Ovary (tissue), 9 donors: ENCODE data around the gene DNAJC16. TPM values are rescaled to one million over a fixed set of nuclear protein-coding genes. Genes with fewer than 3 reads are reported as not detected.

ENCODE experiments used
- DNase-seq, 5 donors: peaks; one replicate each; pipeline ENCODE4 v3.0.0-alpha.2; 2019 to 2020
- H3K27ac ChIP-seq, 2 donors: fragments of 200-600 bp; one replicate each; pipeline versions ENCODE4 v1.5.1 to v1.8.0; 2019 to 2022
- H3K27me3 ChIP-seq: fragments of 200-600 bp; one replicate; pipeline ENCODE4 v1.8.0; 2022
- H3K36me3 ChIP-seq: fragments of 200-600 bp; sonication (generic); one replicate; pipeline ENCODE4 v1.5.1; 2019
- H3K4me1 ChIP-seq: one replicate; pipeline ENCODE4 v1.8.1; 2013; ENCODE audit warnings: mild to moderate bottlenecking, moderate library complexity; ENCODE audit not compliant: insufficient read depth
- H3K4me3 ChIP-seq: fragments of 200-600 bp; sonication (generic); one replicate; pipeline ENCODE4 v1.5.1; 2017
- H3K9me3 ChIP-seq, 2 donors: fragments of 200-600 bp in 1 of 2; sonication (generic) in 1 of 2; one replicate each; pipeline versions ENCODE4 v1.5.1 to v1.8.1; 2013 to 2019; ENCODE audit warnings: mild to moderate bottlenecking in 1 of 2, moderate library complexity in 1 of 2
- CTCF ChIP-seq, 3 donors: fragments of 450-650 bp in 2 of 3; fragments of 200-600 bp in 1 of 3; IDR thresholded peaks; one replicate each; pipeline versions ENCODE4 v1.5.1 to v1.8.0; 2016 to 2022; ENCODE audit warnings: antibody characterized with exemption in 3 of 3, mild to moderate bottlenecking in 1 of 3
- EP300 ChIP-seq: sonication (generic); formaldehyde crosslinking; IDR thresholded peaks from one replicate; pipeline ENCODE4 v1.6.1; 2017; ENCODE audit warnings: antibody characterized with exemption
- POLR2A ChIP-seq: fragments of 450-650 bp; IDR thresholded peaks from one replicate; pipeline ENCODE4 v1.6.1; 2017; ENCODE audit warnings: antibody characterized with exemption, mild to moderate bottlenecking, moderate library complexity
- WGBS, 3 donors: extraction: QIAGEN DNeasy Blood & Tissue Kit in 1 of 3; methylation state at CpG; one replicate each; pipeline versions ENCODE4 v1.1.5 to v1.1.7; 2013 to 2017; 5-methylcytosine and 5-hydroxymethylcytosine counted together
- intact Hi-C, 4 donors: fragments of 100-400 bp; cut with DNase I; formaldehyde crosslinking; loops; one replicate each; pipeline versions ENCODE4 v1.11.0 to v1.15.1; 2022 to 2023
- polyA plus RNA-seq, 2 donors: library from polyadenylated mRNA; stranded (reverse); fragments of 200-250 nt in 1 of 2; fragments of 350-450 nt in 1 of 2; fragmentation: Illumina TruSeq in 1 of 2; extraction: RNeasy Lipid Tissue Mini Kit (QIAGEN cat#74804) in 1 of 2; gene quantifications; one replicate each; pipeline ENCODE4 v1.2.3, GENCODE V29; 2013 to 2014
- total RNA-seq, 7 donors: library from RNA; depleted of rRNA in 2 of 7; stranded (reverse); fragments of >200 nt in 2 of 7; fragmentation: NEBNext Ultra II Directional in 3 of 7; extraction: Animal tissue kit (Norgen Biotek cat#: 25700) in 3 of 7; gene quantifications; one replicate each; pipeline versions ENCODE4 v1.1.0 to v1.2.4, GENCODE V29; 2016 to 2023
- donor health status: DM: no; HTN: no; CAD: no; lungs with moderate emphysema.
- donor health status: DM: no; HTN: no; CAD: no.
- donor health status: Bipolar disorder and iron deficiency.
- donor health status: DM: yes; HTN: yes; CAD: no.
- donor health status: DM: no; HTN: no; CAD: no.
- donor health status: DM: yes; HTN: yes; CAD: no.

The DNAJC16 gene
- total and polyA plus RNA-seq, 9 donors, result 4.7 to 33.3 (median 17.6) TPM

- peak in 4 of 5 donors; percentile 21 to 48 (median 44) for DNase-seq
- Histone ChIP-seq H3K36me3 (no peaks in the 10 kb centered on the region), H3K27ac (peak overlapping the region in 1 of 2 donors; percentile 97), H3K9me3 (no peaks in the 10 kb centered on the region), H3K27me3 (no peaks in the 10 kb centered on the region), H3K4me3 (no peak overlapping the region), H3K4me1 (peaks cover 4% of the 10 kb centered on the region)
- no peak for TF ChIP-seq CTCF (IDR thresholded peaks at IDR 0.05)
- no peak for TF ChIP-seq EP300
- TF ChIP-seq POLR2A, result no peak
- intact Hi-C loops, result loop anchor here in 1 of 4 donors (5.0 kb wide), 1 partner anchor 655 kb away; no protein-coding TSS in a partner anchor
- WGBS, 3 donors, result 95 to 99% (median 96%) methylated on average over 4 of the region's 4 CpGs
These were observed 4.1 kb upstream of the DNAJC16 start for GRCh38 chr1:15522551-15522950.

GRCh38 chr1:15523104-15524020 is 3.3 kb upstream of the DNAJC16 start:
- H3K4me1 ChIP-seq, result peaks cover 4% of the 10 kb centered on the region
- H3K27me3 ChIP-seq, result no peaks in the 10 kb centered on the region
- DNase-seq, result peak in 4 of 5 donors; percentile 41 to 49 (median 43)
- no peak for TF ChIP-seq EP300
- intact Hi-C loops, result loop anchor here in 1 of 4 donors (5.0 kb wide), 1 partner anchor 654 kb away; no protein-coding TSS in a partner anchor
- H3K4me3 ChIP-seq, result peak overlapping the region; percentile 77
- WGBS, 3 donors, result 38 to 47% (median 42%) methylated on average over 15 to 18 of the region's 18 CpGs
- H3K36me3 ChIP-seq, result no peaks in the 10 kb centered on the region
- H3K9me3 ChIP-seq, result no peaks in the 10 kb centered on the region
- H3K27ac ChIP-seq, result peak overlapping the region; percentile 86 to 97

- no peak for DNase-seq
- Histone ChIP-seq H3K27me3 (no peaks in the 10 kb centered on the region), H3K36me3 (no peaks in the 10 kb centered on the region), H3K4me3 (peak within 1 kb of the TSS; percentile 77), H3K4me1 (peaks cover 4% of the 10 kb centered on the region), H3K9me3 (no peaks in the 10 kb centered on the region), H3K27ac (peak within 1 kb of the TSS; percentile 97)
- no peak for TF ChIP-seq CTCF (IDR thresholded peaks at IDR 0.05)
- TF ChIP-seq POLR2A, result peak; percentile 20
- no peak for TF ChIP-seq EP300
- WGBS, 3 donors, result 0 to 5% (median 1%) methylated on average over 4 to 27 of the region's 27 CpGs
- intact Hi-C loops, result loop anchor here in 1 of 4 donors (5.0 kb wide), 1 partner anchor 653 kb away; no protein-coding TSS in a partner anchor
These were observed 2.7 kb upstream of the DNAJC16 start, which contains the start of gene CASP9 for GRCh38 chr1:15524021-15524282. Gene CASP9, minus strand, starts transcription at chr1:15524215. Its CDS starts 15 bp downstream, at chr1:15524200.

GRCh38 chr1:15524283-15525049 is 2.2 kb upstream of the DNAJC16 start:
- TF ChIP-seq EP300 (peak; percentile 88), POLR2A (no peak)
- Histone ChIP-seq H3K4me3 (peak overlapping the region; percentile 77), H3K27me3 (no peaks in the 10 kb centered on the region), H3K27ac (peak overlapping the region; percentile 97), H3K36me3 (no peaks in the 10 kb centered on the region), H3K9me3 (no peaks in the 10 kb centered on the region), H3K4me1 (peaks cover 4% of the 10 kb centered on the region)
- intact Hi-C loops, result loop anchor here in 1 of 4 donors (5.0 kb wide), 2 partner anchors 158 to 653 kb away; partner anchors contain the start of gene PLEKHM2
- WGBS, 3 donors, result 1 to 3% (median 2%) methylated on average over 38 to 87 of the region's 88 CpGs
- DNase-seq, result peak; percentile 100
